Fibroblast of pulmonary artery (primary cell): ENCODE data around the gene DEFB128.
"Not testable (repeated sequence)": the region's sequence is repeated elsewhere in the genome, so short reads cannot be mapped to it uniquely, and the experiment has no call there.

Experiments used
- DNase-seq: peaks from one replicate; pipeline ENCODE4 v3.0.0-alpha.2; 2010; ENCODE audit warnings: low read depth
- H3K4me3 ChIP-seq: replicated peaks from 2 replicates; pipeline ENCODE4 v1.5.1; 2011; ENCODE audit warnings: low read depth, mild to moderate bottlenecking, control low read depth, low read length, moderate library complexity
- CTCF ChIP-seq: IDR thresholded peaks from 2 replicates; pipeline ENCODE4 v1.5.1; 2011; ENCODE audit warnings: mild to moderate bottlenecking, control low read depth, low read length, inconsistent platforms; ENCODE audit errors: missing control alignments

DEFB128 gene

DNA sequence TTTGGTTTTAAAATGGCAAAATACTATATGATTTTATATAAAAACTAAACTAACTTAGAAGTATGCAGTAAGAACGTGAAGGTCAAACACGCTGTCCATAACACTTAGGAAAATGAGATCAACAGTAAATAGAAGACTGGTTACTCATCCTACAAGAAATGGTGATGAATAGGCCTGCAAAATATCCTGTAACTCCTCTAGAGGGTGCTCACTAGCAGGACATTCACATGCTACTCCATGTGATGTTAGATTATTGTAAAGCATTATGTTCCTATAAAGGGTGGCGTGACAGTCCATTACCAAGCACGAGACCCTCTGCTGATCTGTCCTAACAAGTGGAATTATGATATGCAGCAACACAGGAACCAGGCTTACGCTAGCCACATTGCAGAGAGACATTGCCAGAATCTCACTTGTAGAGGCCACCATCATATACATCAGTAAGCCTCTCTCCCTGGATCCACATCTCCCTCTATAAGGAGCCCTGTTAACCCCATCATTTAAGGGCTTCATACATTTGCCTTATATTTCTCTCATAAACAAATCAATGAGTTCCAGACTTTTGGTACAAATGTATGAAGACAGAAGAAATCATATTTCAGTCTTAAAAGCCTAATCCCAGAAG, 19.5 kb upstream of the DEFB128 start:
- H3K4me3 ChIP-seq: no peak overlapping the region
- TF ChIP-seq CTCF: peak; percentile 78
- DNase-seq: peak; percentile 83

- DNase-seq: not testable (repeated sequence)
These were observed 14.1 kb upstream of the DEFB128 start for GRCh38 chr20:203630-204029.

DNA sequence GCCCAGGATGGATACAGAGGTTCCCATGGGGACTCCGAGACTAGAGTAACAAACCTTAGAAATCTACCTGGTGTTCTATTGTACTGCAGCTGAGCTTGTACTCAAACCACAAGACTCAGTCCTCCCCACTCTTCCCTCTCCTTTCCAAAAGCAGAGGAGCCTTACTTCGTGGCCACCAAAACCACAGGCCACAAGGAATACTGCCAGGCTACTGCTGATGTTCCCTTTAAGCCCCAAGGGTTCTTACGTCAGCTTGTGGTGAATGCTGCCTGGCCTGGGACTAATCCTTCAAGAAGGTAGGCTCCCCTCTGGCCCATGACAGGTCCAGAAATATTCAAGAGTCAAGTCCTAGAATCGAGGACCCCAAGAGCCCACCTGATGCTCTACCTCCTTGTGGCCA, 10.5 kb upstream of the DEFB128 start:
- TF ChIP-seq CTCF: no peak
- no peak overlapping the region for H3K4me3 ChIP-seq
- DNase-seq: no peak

More at GRCh38 chr20:203630-204029, 14.1 kb upstream of the DEFB128 start:
- H3K4me3 ChIP-seq: not testable (repeated sequence)

GRCh38 chr20:198225-198624, 8.7 kb upstream of the DEFB128 start:
- H3K4me3 ChIP-seq: no peak overlapping the region
- no peak for TF ChIP-seq CTCF
- DNase-seq: no peak

GRCh38 chr20:187733-188132, 1.8 kb downstream of the DEFB128 start:
- TF ChIP-seq CTCF: no peak
- no peak for DNase-seq
- no peak overlapping the region for H3K4me3 ChIP-seq

- no peak for TF ChIP-seq CTCF
- H3K4me3 ChIP-seq: no peak overlapping the region
- no peak for DNase-seq
These were observed 5.2 kb downstream of the DEFB128 start for GRCh38 chr20:184288-184687.

DNA sequence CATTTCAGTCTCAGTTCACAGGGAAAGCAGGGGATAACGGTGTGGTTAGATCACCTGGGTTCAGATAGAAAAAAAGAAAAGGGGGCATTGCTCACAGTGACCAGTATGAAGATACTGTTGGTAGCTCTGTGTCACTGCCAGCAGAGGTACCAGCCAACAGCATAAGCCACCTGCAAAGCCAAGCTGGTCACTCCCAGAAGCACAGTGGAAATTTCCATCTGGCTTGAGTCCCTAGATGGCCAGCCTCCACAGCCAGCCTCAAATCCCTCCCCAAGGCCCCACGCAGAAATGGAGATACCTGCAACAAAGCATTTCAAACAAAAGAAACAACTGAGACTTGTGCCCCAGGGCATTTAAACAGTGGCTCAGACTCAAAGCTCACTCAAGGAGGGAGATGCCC, 20.6 kb downstream of the DEFB128 start:
- no peak overlapping the region for H3K4me3 ChIP-seq
- DNase-seq: no peak
- no peak for TF ChIP-seq CTCF
